PC-3 (cell line): Measurements from ENCODE around the gene GFOD1. TPM values are rescaled to one million over a fixed set of nuclear protein-coding genes. Genes with fewer than 3 reads are reported as not detected.

Experiments
- ATAC-seq: fragments of 200-7000 bp; cut with Tn5 transposase; 2 replicates; pipeline ENCODE4 v1.9.1; 2020; ENCODE audit warnings: mild to moderate bottlenecking, moderate library complexity
- BruUV-seq: library from RNA; stranded (reverse); fragments of 400-500 nt; replicated peaks from 2 replicates; lab custom pipeline; 2021; lab: Mats Ljungman, UMichigan
- CTCF ChIA-PET: fragments of 300-600 bp; sonication (Branson Sonifier 250); formaldehyde crosslinking; loops from one replicate; lab custom pipeline; 2022; ENCODE audit warnings: antibody characterized with exemption; lab: Charles Lee
- POLR2A ChIA-PET: fragments of 300-600 bp; sonication (Branson Sonifier 250); formaldehyde crosslinking; loops from one replicate; lab custom pipeline; 2022; ENCODE audit warnings: antibody characterized with exemption; ENCODE audit not compliant: unreplicated experiment; lab: Charles Lee
- DNase-seq: peaks from one replicate; pipeline ENCODE4 v3.0.0-alpha.2; 2015
- H2AFZ ChIP-seq: fragments of 300-600 bp; sonication (generic); 2 replicates; pipeline ENCODE4 v1.6.0; 2016; ENCODE audit warnings: antibody characterized with exemption, low read length
- H3F3A ChIP-seq: fragments of 300-600 bp; sonication (generic); one replicate; pipeline ENCODE4 v1.6.0; 2017; ENCODE audit warnings: antibody characterized with exemption, low read length, control low read depth, mild to moderate bottlenecking; ENCODE audit not compliant: unreplicated experiment
- H3K27ac ChIP-seq: fragments of 300-600 bp; sonication (generic); 2 replicates; pipeline ENCODE4 v1.5.1; 2016; ENCODE audit warnings: mild to moderate bottlenecking, low read length
- H3K27me3 ChIP-seq: fragments of 300-600 bp; sonication (generic); 2 replicates; pipeline ENCODE4 v1.6.1; 2016; ENCODE audit warnings: low read length, mixed read lengths
- H3K36me3 ChIP-seq: fragments of 300-600 bp; sonication (generic); 2 replicates; pipeline ENCODE4 v1.6.1; 2016; ENCODE audit warnings: low read depth, mixed run types, low read length, mixed read lengths
- H3K4me1 ChIP-seq: fragments of 300-600 bp; sonication (generic); 2 replicates; pipeline ENCODE4 v1.5.1; 2016; ENCODE audit warnings: low read length; ENCODE audit not compliant: insufficient read depth
- H3K4me2 ChIP-seq: fragments of 300-600 bp; sonication (generic); 2 replicates; pipeline ENCODE4 v1.6.0; 2016; ENCODE audit warnings: low read length
- H3K4me3 ChIP-seq: fragments of 300-600 bp; sonication (generic); 2 replicates; pipeline ENCODE4 v1.5.1; 2016; ENCODE audit warnings: mild to moderate bottlenecking, low read length, mixed read lengths
- H3K79me2 ChIP-seq: fragments of 300-600 bp; sonication (generic); 2 replicates; pipeline ENCODE4 v1.6.1; 2017; ENCODE audit warnings: low read length, mixed read lengths
- H3K9ac ChIP-seq: fragments of 300-600 bp; sonication (generic); 2 replicates; pipeline ENCODE4 v1.6.0; 2016; ENCODE audit warnings: mild to moderate bottlenecking, low read length
- H3K9me2 ChIP-seq: fragments of 300-600 bp; sonication (generic); replicated peaks from 2 replicates; pipeline ENCODE4 v1.6.1; 2016; ENCODE audit warnings: mixed run types, low read length, mixed read lengths
- H3K9me3 ChIP-seq: fragments of 300-600 bp; sonication (generic); 2 replicates; pipeline ENCODE4 v1.6.1; 2016; ENCODE audit warnings: low read length, mixed read lengths
- H4K20me1 ChIP-seq: fragments of 300-600 bp; sonication (generic); 2 replicates; pipeline ENCODE4 v1.6.1; 2016; ENCODE audit warnings: low read length, mixed read lengths
- EZH2 ChIP-seq: fragments of 300-600 bp; sonication (generic); IDR thresholded peaks from one replicate; pipeline ENCODE4 v1.6.1; 2017; ENCODE audit warnings: antibody characterized with exemption, mild to moderate bottlenecking, low read length; ENCODE audit not compliant: unreplicated experiment
- EZH2phosphoT487 ChIP-seq: fragments of 300-600 bp; sonication (generic); IDR thresholded peaks from 2 replicates; pipeline ENCODE4 v1.6.1; 2018; ENCODE audit warnings: mild to moderate bottlenecking, antibody characterized with exemption, low read length, borderline replicate concordance
- intact Hi-C: fragments of 100-400 bp; cut with micrococcal nuclease; formaldehyde crosslinking; loops from 2 replicates; pipeline ENCODE4 v1.9.0; 2023
- total RNA-seq: library from RNA; depleted of rRNA; stranded (reverse); fragments of >200 nt; gene quantifications from 2 replicates; pipeline ENCODE4 v1.2.3, GENCODE V29; 2014
- TF ChIP-seq, protein P1 (sequence below): fragments of 300-600 bp; sonication (generic); conservative IDR thresholded peaks from 2 replicates; pipeline ENCODE4 v1.5.1; 2017; ENCODE audit warnings: antibody characterized with exemption, low read depth, mild to moderate bottlenecking, low read length

GFOD1 gene
- total RNA-seq, 1 experiment from 2014 or later, result 16.0 TPM

DNA sequence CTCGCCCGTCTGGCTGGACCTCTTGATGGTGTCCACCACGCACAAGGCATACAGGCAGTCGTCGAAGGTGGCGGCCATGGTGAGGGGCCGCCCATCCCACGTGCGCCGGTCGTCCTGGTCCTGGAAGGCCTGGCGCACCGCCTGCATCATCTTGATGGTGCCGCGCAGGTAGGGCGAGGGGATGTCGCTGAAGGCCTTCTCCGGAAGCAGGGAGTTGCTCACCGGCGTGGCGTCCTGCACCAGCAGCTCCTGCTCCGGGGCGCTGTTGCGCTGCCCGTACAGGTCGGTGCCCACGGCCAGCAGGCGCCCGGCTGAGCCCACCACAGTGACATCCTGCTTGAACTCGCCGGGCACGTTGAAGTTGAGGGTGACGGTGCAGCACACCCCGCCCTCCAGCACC, 122.6 kb downstream of the GFOD1 start:
- Histone ChIP-seq H3K4me2 (no peak overlapping the region), H3K9me3 (no peaks in the 10 kb centered on the region), H3K27ac (no peak overlapping the region), H3K27me3 (no peaks in the 10 kb centered on the region), H3F3A (no peaks in the 10 kb centered on the region), H3K79me2 (no peaks in the 10 kb centered on the region), H3K9ac (no peak overlapping the region), H3K4me3 (no peak overlapping the region), H3K4me1 (peaks cover 6% of the 10 kb centered on the region), H4K20me1 (no peaks in the 10 kb centered on the region), H3K36me3 (no peaks in the 10 kb centered on the region), H2AFZ (no peak overlapping the region), H3K9me2 (no peaks in the 10 kb centered on the region)
- no peak for DNase-seq
- TF ChIP-seq EZH2, result no peak
- TF ChIP-seq EZH2phosphoT487, result no peak
- TF ChIP-seq, protein P1, sequence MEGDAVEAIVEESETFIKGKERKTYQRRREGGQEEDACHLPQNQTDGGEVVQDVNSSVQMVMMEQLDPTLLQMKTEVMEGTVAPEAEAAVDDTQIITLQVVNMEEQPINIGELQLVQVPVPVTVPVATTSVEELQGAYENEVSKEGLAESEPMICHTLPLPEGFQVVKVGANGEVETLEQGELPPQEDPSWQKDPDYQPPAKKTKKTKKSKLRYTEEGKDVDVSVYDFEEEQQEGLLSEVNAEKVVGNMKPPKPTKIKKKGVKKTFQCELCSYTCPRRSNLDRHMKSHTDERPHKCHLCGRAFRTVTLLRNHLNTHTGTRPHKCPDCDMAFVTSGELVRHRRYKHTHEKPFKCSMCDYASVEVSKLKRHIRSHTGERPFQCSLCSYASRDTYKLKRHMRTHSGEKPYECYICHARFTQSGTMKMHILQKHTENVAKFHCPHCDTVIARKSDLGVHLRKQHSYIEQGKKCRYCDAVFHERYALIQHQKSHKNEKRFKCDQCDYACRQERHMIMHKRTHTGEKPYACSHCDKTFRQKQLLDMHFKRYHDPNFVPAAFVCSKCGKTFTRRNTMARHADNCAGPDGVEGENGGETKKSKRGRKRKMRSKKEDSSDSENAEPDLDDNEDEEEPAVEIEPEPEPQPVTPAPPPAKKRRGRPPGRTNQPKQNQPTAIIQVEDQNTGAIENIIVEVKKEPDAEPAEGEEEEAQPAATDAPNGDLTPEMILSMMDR, result no peak
- ChIA-PET CTCF (no interaction called here), POLR2A (no interaction called here)
- ATAC-seq, result no peak
- BruUV-seq, result no TSS peak
- intact Hi-C loops, result no loop called here

- ChIA-PET CTCF (no interaction called here), POLR2A (no interaction called here)
- Histone ChIP-seq H3K27ac (no peak overlapping the region), H3K27me3 (no peaks in the 10 kb centered on the region), H3K4me3 (no peak overlapping the region), H3K36me3 (no peaks in the 10 kb centered on the region), H3K79me2 (no peaks in the 10 kb centered on the region), H3F3A (no peaks in the 10 kb centered on the region), H2AFZ (no peak overlapping the region), H3K9ac (no peak overlapping the region), H4K20me1 (no peaks in the 10 kb centered on the region), H3K9me2 (no peaks in the 10 kb centered on the region), H3K4me1 (no peaks in the 10 kb centered on the region), H3K9me3 (no peaks in the 10 kb centered on the region), H3K4me2 (no peak overlapping the region)
- intact Hi-C loops, result no loop called here
- TF ChIP-seq EZH2 (no peak), EZH2phosphoT487 (no peak)
- TF ChIP-seq, protein P1, result no peak
- ATAC-seq (no peak), DNase-seq (no peak)
- BruUV-seq, result no TSS peak
These were observed 125.0 kb downstream of the GFOD1 start for GRCh38 chr6:13362412-13362811.

- H3K36me3 ChIP-seq, result no peaks in the 10 kb centered on the region
- TF ChIP-seq, protein P1, result no peak
- no peak for TF ChIP-seq EZH2
- TF ChIP-seq EZH2phosphoT487, result no peak
- ChIA-PET CTCF (no interaction called here), POLR2A (no interaction called here)
- H3K9me3 ChIP-seq, result no peaks in the 10 kb centered on the region
- H3K27me3 ChIP-seq, result no peaks in the 10 kb centered on the region
- H3K4me1 ChIP-seq, result peaks cover 10% of the 10 kb centered on the region
- peaks cover 3% of the 10 kb centered on the region for H3F3A ChIP-seq
- ATAC-seq, result no peak
- no peak for DNase-seq
- H3K9me2 ChIP-seq, result no peaks in the 10 kb centered on the region
- no peak overlapping the region for H2AFZ ChIP-seq
- no TSS peak for BruUV-seq
- H3K4me3 ChIP-seq, result no peak overlapping the region
- H3K9ac ChIP-seq, result no peak overlapping the region
- H4K20me1 ChIP-seq, result no peaks in the 10 kb centered on the region
- intact Hi-C loops, result no loop called here
- no peaks in the 10 kb centered on the region for H3K79me2 ChIP-seq
- H3K4me2 ChIP-seq, result no peak overlapping the region
- no peak overlapping the region for H3K27ac ChIP-seq
These were observed 126.5 kb downstream of the GFOD1 start for GRCh38 chr6:13360671-13361540.
